ENCODE results near the gene HIP1R.

The HIP1R gene

DNA sequence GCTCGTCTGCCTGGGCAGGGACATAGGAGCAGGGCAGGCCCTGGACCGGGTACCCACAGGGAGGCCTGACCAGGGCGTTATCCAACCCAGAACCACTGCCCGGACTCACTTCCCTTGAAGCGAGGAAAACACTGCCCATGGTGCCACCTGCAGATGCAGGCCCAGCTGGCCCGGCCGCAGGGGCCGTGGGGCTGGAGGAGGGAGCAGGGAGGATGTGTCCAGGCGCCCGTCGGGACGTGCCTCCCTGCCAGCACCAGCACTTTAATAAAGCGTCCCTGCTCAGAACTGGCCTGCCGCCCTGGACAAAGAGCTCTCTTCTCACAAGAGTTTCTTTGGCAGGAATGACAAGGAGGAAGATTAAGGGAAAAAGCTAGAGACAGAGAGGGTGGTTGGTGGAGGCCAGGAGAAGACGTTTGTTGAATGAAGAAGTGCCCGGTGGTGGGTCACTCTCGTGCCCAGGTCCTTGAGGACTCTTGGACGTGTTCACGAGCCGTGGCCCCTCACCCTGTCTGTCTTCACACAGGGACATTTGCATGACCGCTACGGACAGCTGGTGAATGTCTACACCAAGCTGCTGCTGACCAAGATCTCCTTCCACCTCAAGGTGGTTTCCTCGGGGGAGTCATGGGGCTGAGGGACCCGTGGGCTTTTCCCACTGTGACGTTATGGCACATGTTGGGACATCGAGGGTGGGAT lies 14.2 kb downstream of the HIP1R start:
- DNase-seq: no peak

DNA sequence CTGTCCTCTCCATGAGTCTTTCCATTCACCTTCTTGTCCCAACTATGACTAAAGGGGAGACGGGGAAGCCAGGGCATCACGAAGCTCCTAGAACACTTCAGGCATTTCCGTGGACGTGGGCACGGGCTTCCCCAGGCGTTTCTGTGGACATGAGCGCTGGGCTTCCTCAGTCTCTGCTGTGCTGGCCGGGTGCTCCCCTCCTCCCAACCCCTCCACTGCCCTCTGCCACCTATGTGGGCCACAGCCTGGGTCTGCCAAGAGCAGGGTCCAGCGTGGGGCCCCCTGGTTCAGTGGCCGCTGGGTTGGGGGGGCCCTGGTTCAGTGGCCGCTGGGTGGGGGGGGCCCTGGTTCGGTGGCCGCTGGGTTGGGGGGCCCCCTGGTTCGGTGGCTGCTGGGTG lies 14.8 kb downstream of the HIP1R start:
- DNase-seq: no peak

DNA sequence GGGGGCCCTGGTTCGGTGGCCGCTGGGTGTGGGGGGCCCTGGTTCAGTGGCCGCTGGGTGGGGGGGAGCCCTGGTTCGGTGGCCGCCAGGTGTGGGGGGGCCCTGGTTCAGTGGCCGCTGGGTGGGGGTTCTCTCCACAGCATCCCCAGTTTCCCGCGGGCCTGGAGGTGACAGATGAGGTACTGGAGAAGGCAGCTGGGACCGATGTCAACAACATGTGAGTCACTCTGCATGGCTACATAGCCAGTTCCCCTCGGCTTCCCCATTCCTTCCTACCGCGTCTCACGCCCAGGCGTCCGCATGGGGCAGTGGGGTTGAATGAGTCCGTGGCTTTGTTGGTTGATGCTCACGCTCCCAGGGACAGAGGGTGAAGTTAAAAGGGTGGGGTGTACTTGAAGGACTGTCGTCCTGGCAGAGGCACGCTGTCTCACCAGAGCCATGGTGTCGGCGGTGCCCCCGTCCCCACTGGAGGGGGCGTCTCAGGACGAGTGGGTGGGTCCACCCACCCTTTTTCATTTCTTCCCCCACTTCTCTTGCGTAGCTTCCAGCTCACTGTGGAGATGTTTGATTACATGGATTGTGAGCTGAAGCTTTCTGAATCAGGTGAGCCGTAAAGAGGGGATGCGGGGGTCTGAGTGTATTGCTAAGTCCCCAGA lies 15.6 kb downstream of the HIP1R start:
- no peak for DNase-seq

DNA sequence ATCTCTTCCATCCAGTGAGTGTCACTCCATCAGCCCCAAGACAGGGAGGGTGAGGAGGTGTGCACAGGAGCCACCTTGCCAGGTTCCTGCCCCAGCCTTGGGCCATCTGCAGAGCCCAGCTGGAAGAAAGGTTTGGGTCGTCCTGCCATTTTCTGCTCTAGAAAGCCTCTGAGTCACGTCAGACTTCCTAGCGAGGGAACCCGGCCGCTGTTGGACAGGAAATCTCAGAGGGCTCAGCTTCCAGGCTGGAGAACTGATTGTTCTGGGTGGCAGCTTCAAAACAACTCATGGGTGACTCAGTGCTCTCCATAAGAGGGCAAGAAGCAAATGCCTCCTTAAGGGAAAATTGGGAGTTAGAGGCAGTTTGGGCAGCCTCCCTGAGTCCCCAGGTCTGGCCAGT lies 16.6 kb downstream of the HIP1R start:
- DNase-seq: no peak

DNA sequence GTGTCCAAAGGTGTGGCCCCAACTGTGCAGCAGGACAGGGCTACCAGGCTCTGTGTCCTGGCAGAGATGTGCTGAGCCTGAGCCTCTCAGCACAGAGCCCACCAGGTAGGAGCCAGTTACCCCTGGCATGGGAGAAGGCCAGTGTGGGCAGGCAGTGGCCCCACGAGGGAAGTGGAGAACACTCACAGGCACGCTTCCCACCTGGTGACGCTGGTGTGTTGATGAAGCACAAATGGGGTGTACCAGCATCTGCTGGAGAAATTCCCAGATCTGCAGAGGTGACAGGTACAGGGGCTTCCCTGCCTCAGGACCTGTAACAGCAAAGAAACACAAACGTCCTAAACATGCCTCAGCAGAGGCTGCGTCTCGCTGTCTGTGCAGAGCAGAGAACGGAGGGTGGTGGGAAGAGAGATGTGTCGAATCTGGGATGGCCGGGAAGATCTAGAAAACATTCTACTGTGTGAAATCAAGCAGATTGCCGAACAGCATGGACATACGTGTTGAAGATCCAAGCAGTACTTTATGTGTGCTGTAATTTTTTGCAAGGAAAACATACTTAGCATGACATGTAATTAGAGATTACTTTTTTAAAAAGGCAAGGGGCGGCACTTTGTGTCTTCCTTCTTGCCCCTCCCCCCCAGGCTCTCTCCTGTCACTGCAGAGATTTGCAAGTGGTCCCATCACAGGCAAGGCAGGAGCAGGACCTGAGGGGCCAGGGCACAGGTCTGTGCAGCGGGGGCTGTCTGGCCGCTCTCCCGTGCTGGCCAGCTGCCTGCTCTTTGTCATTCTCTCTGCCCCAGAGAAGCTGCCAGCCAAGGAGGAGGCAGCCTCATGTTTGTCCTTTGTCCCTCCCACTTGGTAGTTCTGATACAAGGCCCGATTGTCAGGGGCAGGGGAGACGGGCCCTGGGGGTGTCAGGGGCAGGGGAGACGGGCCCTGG lies 17.3 kb downstream of the HIP1R start:
- DNase-seq: no peak

DNA sequence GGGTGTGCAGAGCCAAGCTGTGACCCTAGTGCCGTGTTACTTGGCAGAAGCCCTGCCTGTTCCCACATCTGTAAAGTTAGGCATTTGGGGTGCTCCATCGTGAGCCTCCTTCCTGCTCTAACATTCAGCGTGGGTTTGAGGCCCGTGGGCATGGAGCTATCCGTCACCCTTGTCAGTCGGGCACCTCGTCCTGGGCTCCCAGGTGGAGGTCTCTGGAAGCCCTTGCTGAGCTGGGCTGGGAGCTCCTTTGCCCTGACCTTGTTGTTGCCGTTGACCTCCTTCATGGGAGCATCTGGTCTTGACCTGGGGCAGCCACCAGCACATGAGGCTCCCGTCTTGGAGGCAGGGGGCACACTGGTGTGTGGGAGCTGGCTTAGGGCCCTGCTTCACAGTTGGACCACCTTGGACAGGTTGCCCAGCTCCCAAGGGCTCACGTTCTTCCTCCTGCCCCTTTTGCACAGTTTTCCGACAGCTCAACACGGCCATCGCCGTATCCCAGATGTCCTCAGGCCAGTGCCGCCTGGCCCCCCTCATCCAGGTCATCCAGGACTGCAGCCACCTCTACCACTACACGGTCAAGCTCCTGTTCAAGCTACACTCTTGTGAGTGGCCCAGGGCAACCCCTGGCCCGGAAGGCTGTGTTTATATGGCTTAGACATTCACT lies 18.5 kb downstream of the HIP1R start:
- DNase-seq: no peak

DNA sequence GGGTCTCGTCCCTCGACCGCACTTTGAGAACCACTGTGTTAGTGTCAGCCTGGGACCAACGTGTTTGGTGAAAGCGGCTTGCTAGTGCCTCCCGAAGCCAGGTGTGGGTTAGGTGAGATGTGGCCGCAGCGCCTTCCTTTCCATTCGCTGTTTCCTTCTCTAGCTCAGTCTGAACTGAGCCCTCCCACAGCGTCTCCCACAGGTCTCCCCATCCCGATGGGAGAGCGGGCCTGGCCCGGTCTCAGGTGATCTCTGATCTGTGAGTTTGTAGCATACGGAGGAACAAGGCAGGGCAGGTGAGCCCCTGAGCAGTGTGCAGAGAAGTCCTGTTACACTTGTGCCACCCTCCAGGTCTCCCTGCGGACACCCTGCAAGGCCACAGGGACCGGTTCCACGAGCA lies 19.3 kb downstream of the HIP1R start:
- DNase-seq: no peak

DNA sequence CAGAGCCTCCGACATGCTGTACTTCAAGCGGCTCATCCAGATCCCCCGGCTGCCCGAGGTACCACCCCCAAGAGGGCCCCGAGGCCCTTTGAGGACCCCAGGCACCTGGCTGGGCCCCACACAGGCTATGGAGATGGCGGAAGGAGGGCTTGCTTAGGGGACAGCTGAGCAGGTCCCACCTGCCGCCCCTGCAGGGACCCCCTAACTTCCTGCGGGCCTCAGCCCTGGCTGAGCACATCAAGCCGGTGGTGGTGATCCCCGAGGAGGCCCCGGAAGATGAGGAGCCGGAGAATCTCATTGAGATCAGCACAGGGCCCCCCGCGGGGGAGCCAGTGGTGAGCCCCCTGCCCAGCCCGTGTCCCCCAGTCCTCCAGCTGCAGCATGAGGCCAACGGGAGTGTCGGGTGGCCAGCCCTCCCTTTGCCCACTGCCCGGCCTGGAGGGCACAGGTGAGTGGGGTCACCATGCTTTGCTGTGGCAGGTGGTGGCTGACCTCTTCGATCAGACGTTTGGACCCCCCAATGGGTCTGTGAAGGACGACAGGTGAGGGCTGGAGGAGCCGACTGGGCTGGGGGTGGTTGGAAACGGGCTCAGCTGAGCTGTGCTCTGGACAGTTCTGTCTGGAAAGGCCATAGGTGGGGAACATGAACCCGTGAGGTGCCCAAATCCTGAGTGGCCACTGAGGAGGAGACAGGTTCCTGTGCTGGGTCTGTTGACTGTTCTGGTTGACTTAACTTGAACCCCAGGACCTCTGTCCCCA lies 20.0 kb downstream of the HIP1R start:
- DNase-seq: no peak

DNA sequence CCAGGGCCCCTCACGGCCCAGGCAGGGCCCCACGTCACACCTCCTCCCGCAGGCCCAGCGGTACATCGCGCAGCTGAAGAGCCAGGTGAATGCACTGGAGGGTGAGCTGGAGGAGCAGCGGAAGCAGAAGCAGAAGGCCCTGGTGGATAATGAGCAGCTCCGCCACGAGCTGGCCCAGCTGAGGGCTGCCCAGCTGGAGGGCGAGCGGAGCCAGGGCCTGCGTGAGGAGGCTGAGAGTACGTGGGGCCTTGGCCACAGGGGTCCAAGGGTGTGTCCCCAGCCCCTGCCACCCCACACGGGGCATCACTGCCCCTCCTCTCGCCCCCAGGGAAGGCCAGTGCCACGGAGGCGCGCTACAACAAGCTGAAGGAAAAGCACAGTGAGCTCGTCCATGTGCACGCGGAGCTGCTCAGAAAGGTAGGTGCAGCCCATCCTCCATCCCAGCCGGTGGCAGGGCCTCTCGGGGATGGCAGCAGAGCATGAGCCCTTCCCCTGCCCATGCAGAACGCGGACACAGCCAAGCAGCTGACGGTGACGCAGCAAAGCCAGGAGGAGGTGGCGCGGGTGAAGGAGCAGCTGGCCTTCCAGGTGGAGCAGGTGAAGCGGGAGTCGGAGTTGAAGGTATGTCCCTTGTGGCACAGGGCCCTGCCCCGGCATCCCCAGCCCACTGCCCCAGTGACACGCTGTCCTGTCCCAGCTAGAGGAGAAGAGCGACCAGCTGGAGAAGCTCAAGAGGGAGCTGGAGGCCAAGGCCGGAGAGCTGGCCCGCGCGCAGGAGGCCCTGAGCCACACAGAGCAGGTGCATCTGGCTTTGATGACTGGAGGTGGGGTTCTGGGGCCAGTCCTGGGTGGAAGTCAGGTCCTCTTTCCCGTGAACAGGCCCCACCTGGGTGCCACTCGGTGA lies 20.9 kb downstream of the HIP1R start:
- DNase-seq: no peak

DNA sequence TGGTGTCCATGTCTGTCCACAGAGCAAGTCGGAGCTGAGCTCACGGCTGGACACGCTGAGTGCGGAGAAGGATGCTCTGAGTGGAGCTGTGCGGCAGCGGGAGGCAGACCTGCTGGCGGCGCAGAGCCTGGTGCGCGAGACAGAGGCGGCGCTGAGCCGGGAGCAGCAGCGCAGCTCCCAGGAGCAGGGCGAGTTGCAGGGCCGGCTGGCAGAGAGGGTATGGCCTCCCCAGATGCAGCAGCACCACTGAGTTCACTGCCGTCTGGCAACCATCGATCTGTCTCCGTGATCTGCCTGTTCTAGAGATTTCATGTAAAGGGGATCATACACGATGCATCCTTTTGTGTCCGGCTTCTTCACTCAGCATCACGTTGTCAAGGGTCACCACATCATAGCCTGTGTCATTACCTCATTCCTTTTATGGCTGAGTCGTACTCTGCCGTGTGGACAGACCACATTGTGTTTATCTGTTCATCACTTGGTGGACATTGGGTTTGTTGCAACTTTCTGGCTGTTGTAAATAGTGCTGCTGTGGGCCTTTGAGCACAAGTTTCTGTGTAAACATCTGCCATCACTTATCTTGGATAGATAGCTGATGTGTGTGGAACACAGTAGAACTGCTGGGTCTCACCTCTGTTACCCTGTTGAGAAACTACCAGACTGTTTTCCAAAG lies 21.9 kb downstream of the HIP1R start:
- peak; percentile 28 for DNase-seq

DNA sequence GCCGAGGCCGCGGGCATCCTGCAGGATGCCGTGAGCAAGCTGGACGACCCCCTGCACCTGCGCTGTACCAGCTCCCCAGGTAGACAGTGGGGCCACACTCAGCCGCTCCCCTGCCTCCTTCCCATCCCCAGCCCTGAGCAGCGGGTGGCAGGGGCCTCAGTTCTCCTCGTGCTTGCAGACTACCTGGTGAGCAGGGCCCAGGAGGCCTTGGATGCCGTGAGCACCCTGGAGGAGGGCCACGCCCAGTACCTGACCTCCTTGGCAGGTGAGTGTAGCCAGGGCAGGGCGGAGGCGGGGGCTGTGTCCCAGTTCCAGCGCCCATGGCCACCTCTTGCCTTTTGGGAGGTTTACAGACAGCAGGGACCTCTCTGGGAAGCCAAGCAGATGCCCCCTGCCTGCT lies 22.9 kb downstream of the HIP1R start:
- DNase-seq: no peak

DNA sequence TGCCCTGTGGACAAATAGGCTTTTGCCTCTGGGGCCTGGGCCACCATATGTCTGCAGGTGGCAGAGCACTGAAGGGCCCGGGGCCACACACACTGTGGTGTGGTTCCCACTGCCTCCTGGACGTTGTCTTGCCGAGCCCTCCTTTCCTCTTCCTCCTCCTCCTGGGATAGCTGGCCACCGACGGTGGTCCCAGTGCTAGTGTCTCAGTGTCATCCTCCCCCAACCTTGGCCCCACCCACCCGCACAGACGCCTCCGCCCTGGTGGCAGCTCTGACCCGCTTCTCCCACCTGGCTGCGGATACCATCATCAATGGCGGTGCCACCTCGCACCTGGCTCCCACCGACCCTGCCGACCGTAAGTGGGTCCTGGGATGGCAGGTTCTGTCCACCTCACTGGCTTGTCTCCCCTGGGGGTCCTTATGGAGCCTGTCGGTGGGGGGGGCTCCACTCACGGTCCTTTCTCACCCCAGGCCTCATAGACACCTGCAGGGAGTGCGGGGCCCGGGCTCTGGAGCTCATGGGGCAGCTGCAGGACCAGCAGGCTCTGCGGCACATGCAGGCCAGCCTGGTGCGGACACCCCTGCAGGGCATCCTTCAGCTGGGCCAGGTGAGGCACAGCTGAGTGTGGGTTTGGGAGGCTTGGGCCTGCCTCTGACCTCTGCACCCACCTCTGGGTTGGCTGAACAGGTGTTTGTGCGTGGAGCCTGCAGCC lies 23.5 kb downstream of the HIP1R start:
- no peak for DNase-seq

DNA sequence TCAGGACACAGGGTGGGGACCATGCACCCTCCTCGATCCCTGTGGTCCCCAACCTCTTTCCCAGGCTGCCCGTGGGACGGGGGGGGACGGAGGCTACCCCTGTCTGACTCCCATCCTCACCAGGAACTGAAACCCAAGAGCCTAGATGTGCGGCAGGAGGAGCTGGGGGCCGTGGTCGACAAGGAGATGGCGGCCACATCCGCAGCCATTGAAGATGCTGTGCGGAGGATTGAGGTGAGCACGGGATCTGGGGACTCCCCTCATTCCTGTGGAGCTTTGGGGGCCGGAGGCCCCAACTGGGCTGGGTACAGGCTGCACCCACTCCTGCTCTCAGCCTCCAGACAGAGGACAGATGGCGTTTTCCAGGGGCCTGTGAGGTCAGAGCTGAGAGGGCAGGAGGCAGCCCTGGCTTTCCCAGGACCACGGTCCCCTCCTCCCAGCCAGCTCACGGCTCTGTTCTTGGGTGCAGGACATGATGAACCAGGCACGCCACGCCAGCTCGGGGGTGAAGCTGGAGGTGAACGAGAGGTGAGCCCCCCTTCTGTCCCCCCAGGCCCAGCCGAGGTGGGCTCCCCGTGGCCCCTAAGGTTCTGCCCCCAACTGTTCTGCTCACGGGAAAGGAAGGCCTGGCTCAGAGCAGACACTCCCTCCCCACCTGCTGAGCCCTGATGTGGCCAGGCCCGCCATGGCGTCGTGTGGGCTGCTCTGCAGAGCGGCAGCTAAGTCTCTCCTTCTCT lies 24.2 kb downstream of the HIP1R start:
- no peak for DNase-seq

DNA sequence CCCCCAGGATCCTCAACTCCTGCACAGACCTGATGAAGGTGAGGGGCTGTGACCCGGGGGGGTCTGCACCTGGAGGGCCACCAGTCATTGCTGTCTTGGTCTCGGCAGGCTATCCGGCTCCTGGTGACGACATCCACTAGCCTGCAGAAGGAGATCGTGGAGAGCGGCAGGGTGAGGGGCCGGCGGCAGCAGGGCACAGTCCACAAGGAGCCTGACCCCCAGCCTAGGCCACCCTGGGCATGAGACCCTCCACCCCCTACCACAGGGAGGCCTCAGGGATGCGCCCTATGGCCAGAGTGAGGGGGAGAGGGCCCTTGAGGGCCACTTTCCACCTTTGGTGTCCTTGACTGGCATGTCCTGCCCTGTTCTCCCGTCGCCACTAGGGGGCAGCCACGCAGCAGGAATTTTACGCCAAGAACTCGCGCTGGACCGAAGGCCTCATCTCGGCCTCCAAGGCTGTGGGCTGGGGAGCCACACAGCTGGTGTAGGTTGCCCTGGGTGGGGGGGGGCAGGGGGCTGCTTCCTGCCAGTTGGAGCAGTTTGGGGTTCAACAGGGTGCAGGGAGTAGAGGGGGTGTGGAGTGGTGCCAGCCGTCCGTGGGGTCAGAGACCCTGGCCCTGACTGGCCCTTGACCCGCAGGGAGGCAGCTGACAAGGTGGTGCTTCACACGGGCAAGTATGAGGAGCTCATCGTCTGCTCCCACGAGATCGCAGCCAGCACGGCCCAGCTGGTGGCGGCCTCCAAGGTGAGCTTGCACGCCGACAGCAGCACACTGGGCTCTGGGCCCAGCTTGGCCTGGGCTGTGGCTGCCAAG lies 25.0 kb downstream of the HIP1R start:
- DNase-seq: peak; percentile 66

DNA sequence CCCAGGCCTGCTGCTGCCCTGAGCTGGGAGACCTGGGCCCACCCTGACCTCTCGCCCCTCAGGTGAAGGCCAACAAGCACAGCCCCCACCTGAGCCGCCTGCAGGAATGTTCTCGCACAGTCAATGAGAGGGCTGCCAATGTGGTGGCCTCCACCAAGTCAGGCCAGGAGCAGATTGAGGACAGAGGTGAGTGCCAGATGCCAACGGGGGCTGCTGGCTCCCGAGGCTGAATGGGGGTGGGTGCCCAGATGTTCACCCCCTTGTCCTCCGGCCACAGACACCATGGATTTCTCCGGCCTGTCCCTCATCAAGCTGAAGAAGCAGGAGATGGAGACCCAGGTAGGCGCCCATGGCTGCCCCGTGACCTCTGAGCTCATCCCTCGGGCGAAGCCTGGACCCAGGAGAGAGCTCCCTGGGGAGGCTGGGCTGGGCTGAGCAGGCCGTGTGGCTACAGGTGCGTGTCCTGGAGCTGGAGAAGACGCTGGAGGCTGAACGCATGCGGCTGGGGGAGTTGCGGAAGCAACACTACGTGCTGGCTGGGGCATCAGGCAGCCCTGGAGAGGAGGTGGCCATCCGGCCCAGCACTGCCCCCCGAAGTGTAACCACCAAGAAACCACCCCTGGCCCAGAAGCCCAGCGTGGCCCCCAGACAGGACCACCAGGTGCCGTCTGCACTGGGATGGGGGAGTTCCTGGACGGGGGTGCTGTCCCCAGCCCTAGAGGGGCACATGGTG lies 25.8 kb downstream of the HIP1R start:
- no peak for DNase-seq

DNA sequence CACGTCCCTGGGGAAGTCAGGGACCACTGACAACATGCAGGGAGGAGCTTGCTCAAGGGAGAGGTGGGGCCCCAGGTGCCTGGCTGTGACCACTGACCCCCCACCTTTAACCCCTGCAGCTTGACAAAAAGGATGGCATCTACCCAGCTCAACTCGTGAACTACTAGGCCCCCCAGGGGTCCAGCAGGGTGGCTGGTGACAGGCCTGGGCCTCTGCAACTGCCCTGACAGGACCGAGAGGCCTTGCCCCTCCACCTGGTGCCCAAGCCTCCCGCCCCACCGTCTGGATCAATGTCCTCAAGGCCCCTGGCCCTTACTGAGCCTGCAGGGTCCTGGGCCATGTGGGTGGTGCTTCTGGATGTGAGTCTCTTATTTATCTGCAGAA lies 26.3 kb downstream of the HIP1R start:
- no peak for DNase-seq

DNA sequence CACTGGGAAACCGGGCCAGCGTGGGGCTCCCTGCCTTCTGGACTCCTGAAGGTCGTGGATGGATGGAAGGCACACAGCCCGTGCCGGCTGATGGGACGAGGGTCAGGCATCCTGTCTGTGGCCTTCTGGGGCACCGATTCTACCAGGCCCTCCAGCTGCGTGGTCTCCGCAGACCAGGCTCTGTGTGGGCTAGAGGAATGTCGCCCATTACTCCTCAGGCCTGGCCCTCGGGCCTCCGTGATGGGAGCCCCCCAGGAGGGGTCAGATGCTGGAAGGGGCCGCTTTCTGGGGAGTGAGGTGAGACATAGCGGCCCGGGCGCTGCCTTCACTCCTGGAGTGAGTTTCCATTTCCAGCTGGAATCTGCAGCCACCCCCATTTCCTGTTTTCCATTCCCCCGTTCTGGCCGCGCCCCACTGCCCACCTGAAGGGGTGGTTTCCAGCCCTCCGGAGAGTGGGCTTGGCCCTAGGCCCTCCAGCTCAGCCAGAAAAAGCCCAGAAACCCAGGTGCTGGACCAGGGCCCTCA lies 26.9 kb downstream of the HIP1R start:
- DNase-seq: no peak

Data from NCI-H2227 treated with DMSO at 0.1 percent for 48 hours (cell line).